ENCODE data around the gene ABHD16A.

The ABHD16A gene

GRCh38 chr6:31702819-31703716, at the start of gene ABHD16A:
Gene ABHD16A, minus strand, starts transcription at chr6:31703324. Its CDS starts 43 bp downstream, at chr6:31703281.
- DNase-seq: peak; percentile 96

GRCh38 chr6:31752739-31753319, 49.7 kb upstream of the ABHD16A start:
- no peak for DNase-seq

- no peak for DNase-seq
Observed at GRCh38 chr6:31750411-31751022, 47.4 kb upstream of the ABHD16A start.

DNA sequence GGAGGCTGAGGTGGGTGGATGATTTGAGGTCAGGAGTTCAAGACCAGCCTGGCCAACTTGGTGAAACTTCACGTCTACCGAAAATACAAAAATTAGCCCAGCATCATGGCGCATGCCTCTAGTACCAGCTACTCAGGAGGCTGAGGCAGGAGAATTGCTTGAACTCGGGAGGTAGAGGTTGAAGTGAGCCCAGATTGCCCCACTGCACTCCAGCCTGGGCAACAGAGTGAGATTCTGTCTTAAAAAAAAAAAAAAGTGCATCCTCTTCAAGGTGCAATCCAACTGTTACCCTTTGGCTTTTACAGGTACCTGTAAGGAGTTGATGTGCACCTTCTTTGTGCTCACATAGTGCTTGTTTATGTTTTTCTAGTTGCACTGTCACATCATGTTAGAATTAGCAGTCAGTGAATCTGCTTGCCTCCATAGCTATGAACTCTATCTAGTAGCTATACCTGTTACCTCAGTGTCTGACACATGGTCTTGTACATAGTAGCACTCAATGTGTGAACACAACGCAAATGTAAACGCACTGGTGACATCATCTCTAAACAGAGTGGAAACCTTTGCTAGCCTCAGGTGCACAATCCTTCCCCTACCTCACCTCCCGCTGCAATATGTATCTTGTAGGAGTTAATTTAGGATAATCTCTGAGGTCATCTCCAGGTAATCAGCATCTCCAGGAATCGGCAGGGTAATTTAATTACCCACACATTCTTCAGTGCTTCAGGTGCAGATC, 46.3 kb upstream of the ABHD16A start:
- DNase-seq: no peak

DNA sequence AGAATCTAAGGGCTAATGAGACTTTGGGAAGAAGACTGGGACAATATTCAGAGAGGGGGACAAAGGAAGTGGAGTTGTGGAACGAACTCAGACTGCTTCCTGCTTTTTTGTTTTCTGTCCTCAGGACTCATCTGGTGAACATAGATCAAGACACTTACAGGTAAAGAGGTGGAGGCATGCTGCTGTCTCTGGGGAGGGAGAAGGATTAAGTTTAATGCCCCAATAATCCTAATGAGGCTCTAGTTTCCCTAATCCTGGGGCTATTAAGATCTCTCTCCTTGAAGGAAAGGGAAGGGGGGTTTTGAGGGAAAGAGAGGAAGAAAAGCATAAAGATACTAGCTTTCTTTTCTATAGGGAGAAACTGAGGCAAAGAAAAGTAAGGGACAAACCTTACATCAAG, 41.3 kb upstream of the ABHD16A start:
- no peak for DNase-seq

DNA sequence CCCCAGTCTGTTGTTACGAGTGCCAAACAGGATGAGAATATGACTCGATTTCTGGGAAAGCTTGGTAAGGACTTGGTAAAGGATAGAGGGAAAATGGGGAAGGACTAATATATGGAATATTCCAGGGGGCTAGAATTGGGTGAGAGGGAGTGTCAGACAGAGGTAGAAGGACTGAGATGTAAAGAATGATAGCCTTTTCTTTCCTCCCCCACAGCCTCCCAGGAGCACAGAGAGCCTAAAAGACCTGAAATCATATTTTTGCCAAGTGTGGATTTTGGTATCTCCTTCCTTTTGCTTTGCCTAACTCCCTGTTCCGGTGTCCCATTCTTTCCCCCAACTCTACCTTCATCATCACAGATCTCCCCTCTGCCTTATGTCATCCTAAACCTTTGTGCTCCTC, 39.8 kb upstream of the ABHD16A start:
- DNase-seq: no peak

DNA sequence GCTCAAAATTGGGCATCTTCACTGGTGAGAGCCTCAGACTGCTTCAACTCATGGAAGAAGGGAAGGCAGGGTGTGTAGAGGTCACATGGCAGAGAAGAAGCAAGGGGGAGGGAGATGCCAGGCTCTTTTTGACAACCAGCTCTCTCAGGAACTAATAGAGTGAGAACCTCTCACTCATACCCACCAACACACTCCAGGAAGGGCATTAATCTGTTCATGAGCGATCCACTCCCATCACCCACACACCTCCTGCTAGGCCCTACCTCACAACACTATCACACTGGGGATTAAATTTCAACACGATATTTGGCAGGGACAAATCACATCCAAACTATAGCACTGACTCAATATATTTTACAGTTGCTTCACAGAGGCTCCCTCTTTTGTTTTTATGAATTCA, 38.7 kb upstream of the ABHD16A start:
- DNase-seq: no peak

GRCh38 chr6:31740397-31741223, 37.5 kb upstream of the ABHD16A start:
- DNase-seq: no peak

DNA sequence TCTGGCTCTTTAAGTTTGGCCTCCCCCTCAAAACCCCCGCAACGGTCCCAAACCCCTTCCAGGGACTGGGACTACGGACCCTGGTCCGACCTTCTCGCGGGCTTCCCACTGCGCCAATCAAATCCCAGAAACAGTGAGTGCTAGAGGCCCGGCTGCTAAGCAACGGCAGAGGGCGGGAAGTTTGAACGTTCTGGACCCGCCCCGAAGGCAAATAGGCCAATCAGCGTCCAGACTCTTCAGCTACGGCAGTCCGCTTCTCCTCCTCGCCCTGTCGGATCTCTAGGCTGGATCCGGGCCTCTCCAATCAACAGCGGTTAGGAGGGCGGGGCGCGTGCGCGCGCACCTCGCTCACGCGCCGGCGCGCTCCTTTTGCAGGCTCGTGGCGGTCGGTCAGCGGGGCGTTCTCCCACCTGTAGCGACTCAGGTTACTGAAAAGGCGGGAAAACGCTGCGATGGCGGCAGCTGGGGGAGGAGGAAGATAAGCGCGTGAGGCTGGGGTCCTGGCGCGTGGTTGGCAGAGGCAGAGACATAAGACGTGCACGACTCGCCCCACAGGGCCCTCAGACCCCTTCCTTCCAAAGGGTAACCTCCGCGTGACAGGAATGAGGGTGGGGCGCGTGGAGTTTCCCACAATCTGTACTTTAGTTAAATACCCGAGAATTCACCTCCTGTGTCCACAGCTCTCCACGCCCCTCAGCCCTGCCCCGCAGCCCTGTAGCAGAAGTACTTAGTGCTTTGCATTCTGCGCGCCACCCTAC, 36.7 kb upstream of the ABHD16A start, which contains the start of gene MSH5:
Gene MSH5, plus strand, starts transcription at position 367 of the 758 bp plus-strand sequence. CDS start 462 bp downstream, outside the sequence.
- DNase-seq: peak; percentile 98

DNA sequence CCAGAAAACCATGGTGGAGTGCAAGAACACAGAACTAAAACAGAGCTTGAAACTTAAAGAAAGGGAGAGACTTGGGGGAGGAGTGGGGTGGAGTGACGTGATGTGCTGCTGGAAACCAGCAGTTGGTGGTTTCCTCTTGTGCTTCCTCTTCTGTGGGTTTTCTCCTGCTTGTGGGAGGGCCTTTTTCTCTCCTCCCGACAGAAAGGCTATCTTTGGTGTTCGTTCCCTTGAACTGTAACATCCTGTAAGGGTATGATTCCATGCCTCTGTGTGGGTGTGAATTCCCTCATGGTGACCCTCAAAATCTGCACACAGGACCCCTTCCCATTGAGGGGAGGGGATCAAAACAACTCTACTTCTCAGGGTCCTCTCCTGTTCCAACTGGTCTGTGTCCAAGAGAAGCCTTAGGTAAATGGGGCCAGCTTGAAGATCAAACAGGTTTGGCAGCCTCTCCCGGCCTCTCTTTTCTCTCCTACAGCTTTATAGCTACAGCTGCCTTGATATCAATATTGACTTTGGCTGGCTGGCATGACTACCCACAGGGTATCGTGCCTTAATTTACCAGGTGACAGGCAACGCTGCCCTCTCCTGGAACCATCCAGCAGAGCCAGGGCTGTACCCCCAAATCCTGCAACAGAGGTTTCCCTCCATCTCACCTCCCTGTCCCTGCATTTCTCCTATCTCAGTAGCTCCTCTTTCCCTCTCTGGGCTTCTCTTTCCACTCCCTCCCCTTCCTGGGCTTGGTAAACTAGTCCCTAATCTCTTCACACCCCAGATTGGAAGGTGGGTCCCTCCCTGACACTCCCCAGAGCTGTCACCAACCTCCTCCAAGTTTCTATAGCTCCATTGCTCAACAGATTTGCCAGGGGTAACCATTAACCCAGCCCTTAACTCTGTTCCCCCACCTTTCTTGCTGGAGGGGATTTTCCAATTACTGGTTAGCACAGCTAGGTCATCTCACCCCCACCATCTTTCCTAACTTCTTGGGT, 35.2 kb upstream of the ABHD16A start:
- DNase-seq: no peak

DNA sequence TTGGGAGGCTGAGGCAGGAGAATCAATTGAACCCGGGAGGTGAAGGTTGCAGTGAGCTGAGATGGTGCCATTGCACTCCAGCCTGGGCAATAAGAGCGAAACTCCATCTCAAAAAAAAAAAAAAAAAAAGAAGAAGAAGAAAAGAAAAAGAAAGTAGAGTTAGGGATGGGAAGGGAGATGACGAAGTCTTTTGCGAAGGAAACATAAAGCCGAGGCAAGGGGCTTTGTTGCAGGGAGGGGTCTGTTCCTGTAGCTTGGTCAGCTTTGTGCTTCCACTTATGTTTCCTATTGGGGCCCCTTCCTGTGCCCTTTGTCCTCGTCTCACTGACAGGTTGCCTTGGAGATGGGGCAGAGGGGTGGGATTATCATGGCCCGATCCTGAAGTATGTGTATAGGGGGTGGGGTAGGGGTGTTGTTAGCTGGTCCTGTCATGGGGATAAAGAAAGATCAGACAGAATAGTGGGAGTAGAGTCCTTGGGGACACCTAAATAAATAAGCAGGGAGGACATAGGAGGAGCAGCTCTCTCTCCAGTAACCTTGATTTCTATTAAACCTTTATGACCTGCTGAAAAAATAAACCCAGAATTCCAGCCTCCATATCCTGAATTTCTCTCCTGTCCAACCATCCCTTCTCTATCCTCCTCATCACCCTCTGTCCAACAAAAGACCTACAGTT, 34.3 kb upstream of the ABHD16A start:
- no peak for DNase-seq

DNA sequence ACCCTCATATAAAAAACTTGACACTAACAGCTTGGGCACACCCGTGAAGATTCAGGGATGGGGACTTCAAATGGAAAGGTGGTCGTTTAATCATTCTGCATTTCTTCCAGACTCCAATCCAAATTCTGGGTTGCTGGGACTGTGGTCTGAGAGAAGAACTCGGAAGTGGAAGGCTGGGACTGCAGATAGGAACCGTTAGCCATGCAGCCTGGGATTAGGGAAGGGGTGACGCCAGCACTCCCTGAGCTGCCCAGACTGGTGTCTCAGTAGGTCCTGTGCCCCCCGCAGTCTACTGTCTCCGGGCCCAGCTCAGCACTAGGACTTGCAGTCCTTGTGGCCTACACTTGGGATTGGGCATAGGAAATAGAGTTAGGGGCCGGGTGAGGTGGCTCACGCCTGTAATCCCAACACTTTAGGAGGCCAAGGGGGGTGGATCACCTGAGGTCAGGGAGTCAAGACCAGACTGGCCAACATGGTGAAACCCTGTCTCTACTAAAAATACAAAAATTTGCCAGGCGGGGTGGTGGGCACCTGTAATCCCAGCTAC, 33.7 kb upstream of the ABHD16A start:
- DNase-seq: no peak

DNA sequence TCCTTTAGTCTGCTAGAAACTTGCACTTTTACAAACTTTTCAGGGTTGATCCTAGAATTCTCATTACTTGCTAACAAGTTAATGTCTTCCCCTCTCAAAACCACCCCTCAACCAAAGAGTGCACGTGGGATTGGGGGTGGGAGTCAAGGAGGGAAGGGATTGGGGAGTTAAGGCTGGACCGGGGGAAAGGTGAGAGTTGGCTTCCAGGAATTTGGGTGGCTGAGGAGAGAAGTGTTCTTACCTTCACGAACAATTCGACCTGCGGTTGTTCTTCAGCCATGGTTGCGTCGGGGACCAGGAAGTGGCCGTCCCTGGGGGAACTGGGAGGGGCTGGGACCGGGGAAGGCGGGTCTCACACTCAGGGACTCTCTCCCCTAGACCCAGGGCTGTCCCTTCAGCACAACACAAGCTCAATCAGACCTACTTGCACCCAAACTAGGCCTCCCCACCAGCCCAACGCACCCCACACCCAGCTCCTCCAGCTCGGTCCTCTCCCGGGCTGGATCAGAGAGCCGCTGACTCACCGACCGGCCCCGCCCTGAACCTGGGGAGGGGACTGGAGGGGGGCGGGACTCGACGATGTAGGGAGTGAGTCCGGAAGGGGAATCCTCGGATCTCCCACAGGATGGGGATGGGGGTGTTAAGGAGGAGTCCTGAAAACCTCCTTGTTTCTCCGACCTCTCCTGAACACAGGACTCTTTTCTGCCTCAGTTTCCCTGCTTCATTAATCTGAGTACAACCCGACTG, 33.1 kb upstream of the ABHD16A start, which contains the start of gene CLIC1:
Gene CLIC1, minus strand, starts transcription at position 510 of the 747 bp plus-strand sequence. Its CDS starts 230 bp downstream, at position 280.
- DNase-seq: peak; percentile 70

- no peak for DNase-seq
Observed at GRCh38 chr6:31734821-31735406, 31.8 kb upstream of the ABHD16A start.

- no peak for DNase-seq
Observed at GRCh38 chr6:31734247-31734820, 31.2 kb upstream of the ABHD16A start.

GRCh38 chr6:31733734-31734133, 30.6 kb upstream of the ABHD16A start:
- DNase-seq: no peak

GRCh38 chr6:31732029-31732428, 28.9 kb upstream of the ABHD16A start:
- DNase-seq: no peak
